GM12801 (cell line): ENCODE data around the gene MAP1B.

ENCODE experiments used
- CTCF ChIP-seq: IDR thresholded peaks from one replicate; pipeline ENCODE4 v1.5.1; 2011; ENCODE audit warnings: control low read depth; ENCODE audit not compliant: insufficient read length; ENCODE audit errors: extremely low read depth

The MAP1B gene

GRCh38 chr5:72195581-72195980, 88.3 kb downstream of the MAP1B start:
- TF ChIP-seq CTCF: no peak

GRCh38 chr5:72197393-72197792, 90.1 kb downstream of the MAP1B start:
- TF ChIP-seq CTCF: no peak

GRCh38 chr5:72199681-72200080, 92.4 kb downstream of the MAP1B start:
- no peak for TF ChIP-seq CTCF

- no peak for TF ChIP-seq CTCF
Observed at GRCh38 chr5:72202331-72202825, 95.1 kb downstream of the MAP1B start.

- no peak for TF ChIP-seq CTCF
Observed at GRCh38 chr5:72203251-72203845, 96.1 kb downstream of the MAP1B start.

GRCh38 chr5:72204946-72205345, 97.7 kb downstream of the MAP1B start:
- TF ChIP-seq CTCF: no peak

- no peak for TF ChIP-seq CTCF
Observed at GRCh38 chr5:72205431-72206009, 98.2 kb downstream of the MAP1B start.

- TF ChIP-seq CTCF: no peak
Observed at GRCh38 chr5:72206160-72206559, 98.9 kb downstream of the MAP1B start.
